ENCODE measurements around the gene BRD4. TPM values are rescaled to one million over a fixed set of nuclear protein-coding genes. Genes with fewer than 3 reads are reported as not detected.
A peak's percentile ranks its signal among the peaks of the same experiment; 100 is the strongest.

The BRD4 gene
- total RNA-seq, 1 donor from 2014 or later = 143 TPM

GRCh38 chr19:15254547-15254946, 77.8 kb downstream of the BRD4 start:
- Mint-ChIP-seq H3K36me3 (ENCODE audit: unreplicated experiment) (peaks cover 47% of the 10 kb centered on the region), H3K9me3 (ENCODE audit: unreplicated experiment) (no peaks in the 10 kb centered on the region), H3K4me3 (ENCODE audit: unreplicated experiment) (no peak overlapping the region), H3K4me1 (ENCODE audit: unreplicated experiment) (peaks cover 49% of the 10 kb centered on the region), H3K27me3 (ENCODE audit: unreplicated experiment) (no peaks in the 10 kb centered on the region), H3K27ac (ENCODE audit: unreplicated experiment) (peak overlapping the region; percentile 98)
- DNase-seq (ENCODE audit: extremely low spot score, unreplicated experiment) = no peak
- no peak for TF ChIP-seq CTCF (IDR thresholded peaks at IDR 0.05)

GRCh38 chr19:15253513-15253912, 78.8 kb downstream of the BRD4 start:
- DNase-seq (ENCODE audit: extremely low spot score, unreplicated experiment) = no peak
- Mint-ChIP-seq H3K27ac (ENCODE audit: unreplicated experiment) (peak overlapping the region; percentile 98), H3K9me3 (ENCODE audit: unreplicated experiment) (no peaks in the 10 kb centered on the region), H3K36me3 (ENCODE audit: unreplicated experiment) (peaks cover 42% of the 10 kb centered on the region), H3K4me3 (ENCODE audit: unreplicated experiment) (no peak overlapping the region), H3K27me3 (ENCODE audit: unreplicated experiment) (no peaks in the 10 kb centered on the region), H3K4me1 (ENCODE audit: unreplicated experiment) (peaks cover 59% of the 10 kb centered on the region)
- TF ChIP-seq CTCF (IDR thresholded peaks at IDR 0.05) = no peak

GRCh38 chr19:15253061-15253460, 79.3 kb downstream of the BRD4 start:
- Mint-ChIP-seq H3K27ac (ENCODE audit: unreplicated experiment) (peak overlapping the region; percentile 98), H3K27me3 (ENCODE audit: unreplicated experiment) (no peaks in the 10 kb centered on the region), H3K4me3 (ENCODE audit: unreplicated experiment) (no peak overlapping the region), H3K9me3 (ENCODE audit: unreplicated experiment) (no peaks in the 10 kb centered on the region), H3K36me3 (ENCODE audit: unreplicated experiment) (peaks cover 40% of the 10 kb centered on the region), H3K4me1 (ENCODE audit: unreplicated experiment) (peaks cover 64% of the 10 kb centered on the region)
- no peak for TF ChIP-seq CTCF (IDR thresholded peaks at IDR 0.05)
- DNase-seq (ENCODE audit: extremely low spot score, unreplicated experiment) = no peak

- peak; percentile 61 for TF ChIP-seq CTCF (IDR thresholded peaks at IDR 0.05)
- Mint-ChIP-seq H3K36me3 (ENCODE audit: unreplicated experiment) (peaks cover 40% of the 10 kb centered on the region), H3K27me3 (ENCODE audit: unreplicated experiment) (no peaks in the 10 kb centered on the region), H3K27ac (ENCODE audit: unreplicated experiment) (peak overlapping the region; percentile 98), H3K4me3 (ENCODE audit: unreplicated experiment) (peak overlapping the region; percentile 64), H3K4me1 (ENCODE audit: unreplicated experiment) (peaks cover 69% of the 10 kb centered on the region), H3K9me3 (ENCODE audit: unreplicated experiment) (no peaks in the 10 kb centered on the region)
- no peak for DNase-seq (ENCODE audit: extremely low spot score, unreplicated experiment)
Measured at GRCh38 chr19:15252398-15253018, 79.8 kb downstream of the BRD4 start.

GRCh38 chr19:15251749-15252397, 80.5 kb downstream of the BRD4 start:
- Mint-ChIP-seq H3K4me1 (ENCODE audit: unreplicated experiment) (peaks cover 75% of the 10 kb centered on the region), H3K27me3 (ENCODE audit: unreplicated experiment) (no peaks in the 10 kb centered on the region), H3K4me3 (ENCODE audit: unreplicated experiment) (peak overlapping the region; percentile 64), H3K27ac (ENCODE audit: unreplicated experiment) (peak overlapping the region; percentile 98), H3K36me3 (ENCODE audit: unreplicated experiment) (peaks cover 35% of the 10 kb centered on the region), H3K9me3 (ENCODE audit: unreplicated experiment) (no peaks in the 10 kb centered on the region)
- TF ChIP-seq CTCF (IDR thresholded peaks at IDR 0.05) = peak; percentile 65
- DNase-seq (ENCODE audit: extremely low spot score, unreplicated experiment) = peak; percentile 94

Measured in osteocyte (in vitro differentiated cells).